Suprapubic skin (tissue), 4 donors: Measurements from ENCODE around the gene MAPK11.

Source experiments
- CTCF ChIP-seq, 2 donors: fragments of 200-600 bp in 1 of 2; fragments of 450-650 bp in 1 of 2; sonication (generic) in 1 of 2; IDR thresholded peaks; one replicate each; pipeline ENCODE4 v1.5.1; 2016 to 2019; ENCODE audit warnings: antibody characterized with exemption in 2 of 2, mild to moderate bottlenecking in 1 of 2, moderate library complexity in 1 of 2
- POLR2A ChIP-seq, 2 donors: fragments of 450-650 bp; IDR thresholded peaks; one replicate each; pipeline ENCODE4 v1.6.1; 2017; ENCODE audit warnings: antibody characterized with exemption in 2 of 2, mild to moderate bottlenecking in 2 of 2, moderate library complexity in 2 of 2
- POLR2AphosphoS5 ChIP-seq, 3 donors: sonication (generic); formaldehyde crosslinking; IDR thresholded peaks; one replicate each; pipeline ENCODE4 v1.6.1; 2017; ENCODE audit warnings: antibody characterized with exemption in 3 of 3

GRCh38 chr22:50284479-50284878, 14.3 kb upstream of the MAPK11 start:
- no peak for TF ChIP-seq CTCF (IDR thresholded peaks at IDR 0.05)
- no peak for TF ChIP-seq POLR2A (IDR thresholded peaks at IDR 0.05)
- TF ChIP-seq POLR2AphosphoS5 (IDR thresholded peaks at IDR 0.05), result no peak
